ENCODE data around the gene FAM120A.
A peak's percentile ranks its signal among the peaks of the same experiment; 100 is the strongest.
"Not testable (repeated sequence)": the region's sequence is repeated elsewhere in the genome, so short reads cannot be mapped to it uniquely, and the experiment has no call there.

Gene FAM120A, protein sequence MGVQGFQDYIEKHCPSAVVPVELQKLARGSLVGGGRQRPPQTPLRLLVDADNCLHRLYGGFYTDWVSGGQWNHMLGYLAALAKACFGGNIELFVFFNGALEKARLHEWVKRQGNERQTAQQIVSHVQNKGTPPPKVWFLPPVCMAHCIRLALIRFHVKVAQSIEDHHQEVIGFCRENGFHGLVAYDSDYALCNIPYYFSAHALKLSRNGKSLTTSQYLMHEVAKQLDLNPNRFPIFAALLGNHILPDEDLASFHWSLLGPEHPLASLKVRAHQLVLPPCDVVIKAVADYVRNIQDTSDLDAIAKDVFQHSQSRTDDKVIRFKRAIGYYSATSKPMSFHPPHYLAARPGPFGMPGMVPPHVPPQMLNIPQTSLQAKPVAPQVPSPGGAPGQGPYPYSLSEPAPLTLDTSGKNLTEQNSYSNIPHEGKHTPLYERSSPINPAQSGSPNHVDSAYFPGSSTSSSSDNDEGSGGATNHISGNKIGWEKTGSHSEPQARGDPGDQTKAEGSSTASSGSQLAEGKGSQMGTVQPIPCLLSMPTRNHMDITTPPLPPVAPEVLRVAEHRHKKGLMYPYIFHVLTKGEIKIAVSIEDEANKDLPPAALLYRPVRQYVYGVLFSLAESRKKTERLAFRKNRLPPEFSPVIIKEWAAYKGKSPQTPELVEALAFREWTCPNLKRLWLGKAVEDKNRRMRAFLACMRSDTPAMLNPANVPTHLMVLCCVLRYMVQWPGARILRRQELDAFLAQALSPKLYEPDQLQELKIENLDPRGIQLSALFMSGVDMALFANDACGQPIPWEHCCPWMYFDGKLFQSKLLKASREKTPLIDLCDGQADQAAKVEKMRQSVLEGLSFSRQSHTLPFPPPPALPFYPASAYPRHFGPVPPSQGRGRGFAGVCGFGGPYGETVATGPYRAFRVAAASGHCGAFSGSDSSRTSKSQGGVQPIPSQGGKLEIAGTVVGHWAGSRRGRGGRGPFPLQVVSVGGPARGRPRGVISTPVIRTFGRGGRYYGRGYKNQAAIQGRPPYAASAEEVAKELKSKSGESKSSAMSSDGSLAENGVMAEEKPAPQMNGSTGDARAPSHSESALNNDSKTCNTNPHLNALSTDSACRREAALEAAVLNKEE

DNA sequence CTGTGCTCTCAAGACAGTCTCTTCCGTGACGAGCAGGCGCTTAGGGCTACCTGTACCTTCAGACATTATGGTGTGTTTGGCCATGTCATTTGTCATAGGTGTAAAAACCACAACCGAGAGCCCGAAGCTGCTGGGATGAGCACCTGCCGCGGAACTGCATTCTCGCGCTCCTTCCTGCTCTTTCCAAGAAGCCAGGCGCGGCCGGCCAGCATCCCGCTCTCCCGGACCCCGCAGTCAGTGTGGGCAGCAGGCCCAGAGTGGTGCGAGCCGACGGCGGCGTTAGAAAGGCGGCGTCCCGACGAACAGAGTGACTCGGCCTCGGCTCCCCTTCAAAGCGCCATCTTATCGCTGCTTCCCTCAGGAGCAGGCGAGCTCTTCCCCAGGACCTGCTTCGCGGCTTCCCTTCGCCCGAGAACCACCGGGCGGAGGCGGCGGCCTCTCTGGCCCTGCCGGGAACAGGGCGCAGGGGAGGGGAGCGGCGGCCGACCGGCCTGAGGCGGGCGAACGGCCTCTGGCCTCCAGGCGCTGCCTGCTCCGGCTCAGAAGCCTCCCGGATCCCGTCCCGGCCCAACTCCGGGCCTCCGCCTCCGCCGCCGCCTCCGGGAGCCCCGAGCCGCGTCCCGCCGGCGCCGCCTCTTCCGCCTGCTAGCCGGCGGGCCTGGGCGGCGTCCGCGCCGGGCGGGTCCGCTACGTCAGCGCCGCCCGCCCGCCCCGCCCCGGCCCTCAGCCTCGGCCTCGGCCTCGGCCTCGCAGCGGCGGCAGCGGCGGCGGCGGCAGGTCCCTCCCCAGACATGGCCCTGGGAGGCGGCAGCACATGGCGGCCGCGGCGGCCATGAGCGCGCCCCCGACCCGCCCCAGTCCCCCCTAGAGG, at the start of gene FAM120A:
TSS of gene FAM120A (plus strand) at position 741 of the 871 bp plus-strand sequence. CDS start 231 bp downstream, outside the sequence.
- DNase-seq (ENCODE audit: low spot score): peak; percentile 84

DNA sequence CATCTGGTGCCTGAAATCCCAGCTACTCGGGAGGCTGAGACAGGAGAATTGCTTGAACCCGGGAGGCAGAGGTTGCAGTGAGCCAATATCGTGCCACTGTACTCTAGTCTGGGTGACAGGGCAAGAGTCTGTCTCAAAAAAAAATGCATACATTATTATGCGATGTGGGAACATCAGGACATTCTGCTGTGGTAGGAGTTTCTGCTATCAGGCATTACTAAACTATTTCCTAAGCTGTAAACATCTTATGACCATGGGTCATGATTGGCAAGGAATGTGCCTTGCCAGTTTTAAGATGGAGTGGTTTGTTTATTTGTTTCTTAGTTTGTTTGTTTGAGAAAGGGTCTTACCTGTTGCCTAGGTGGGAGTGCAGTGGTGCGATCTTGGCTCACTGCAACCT, 45.1 kb upstream of the FAM120A start:
- DNase-seq (ENCODE audit: low spot score): no peak

DNA sequence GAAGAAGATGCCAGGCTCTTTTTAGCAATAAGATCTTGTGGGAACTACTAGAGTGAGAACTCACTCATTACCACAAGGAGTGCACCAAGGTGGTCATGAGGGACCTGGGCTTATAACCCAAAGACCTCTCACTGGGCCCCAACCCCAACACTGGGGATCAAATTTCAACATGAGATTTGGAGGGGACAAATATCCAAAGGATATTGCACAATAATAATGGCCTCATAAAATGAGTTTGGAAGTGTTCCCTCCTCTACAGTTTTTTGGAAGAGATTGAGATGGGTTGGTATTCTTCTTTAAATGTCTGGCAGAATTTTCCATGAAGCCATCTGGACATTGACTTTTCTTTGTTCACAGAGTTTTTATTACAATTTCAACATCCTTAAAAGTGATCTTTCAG, 38.0 kb upstream of the FAM120A start:
- no peak for DNase-seq (ENCODE audit: low spot score)

DNA sequence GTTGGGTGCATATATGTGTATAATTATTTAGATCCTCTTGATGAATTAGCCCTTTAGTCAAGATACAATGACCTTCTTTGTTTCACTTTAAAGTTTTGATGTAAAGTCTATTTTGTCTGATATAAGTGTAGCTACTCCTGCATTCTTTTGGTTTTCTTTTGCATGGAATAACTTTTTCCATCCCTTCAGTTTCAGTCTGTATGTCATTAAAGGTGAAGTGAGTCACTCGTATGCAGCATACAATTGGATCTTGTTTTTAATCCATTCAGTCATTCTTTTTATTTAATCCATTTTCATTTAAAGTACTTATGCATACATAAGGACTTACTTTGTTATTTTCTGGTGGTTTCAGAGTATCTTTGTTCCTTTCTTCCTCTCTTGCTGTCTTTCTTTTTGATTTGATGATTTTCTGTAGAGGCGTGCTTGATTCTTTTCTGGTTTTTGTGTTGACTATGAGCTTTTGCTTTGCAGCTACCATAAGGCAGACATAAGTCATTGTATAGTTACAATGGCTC, 36.3 kb upstream of the FAM120A start:
- no peak for DNase-seq (ENCODE audit: low spot score)

DNA sequence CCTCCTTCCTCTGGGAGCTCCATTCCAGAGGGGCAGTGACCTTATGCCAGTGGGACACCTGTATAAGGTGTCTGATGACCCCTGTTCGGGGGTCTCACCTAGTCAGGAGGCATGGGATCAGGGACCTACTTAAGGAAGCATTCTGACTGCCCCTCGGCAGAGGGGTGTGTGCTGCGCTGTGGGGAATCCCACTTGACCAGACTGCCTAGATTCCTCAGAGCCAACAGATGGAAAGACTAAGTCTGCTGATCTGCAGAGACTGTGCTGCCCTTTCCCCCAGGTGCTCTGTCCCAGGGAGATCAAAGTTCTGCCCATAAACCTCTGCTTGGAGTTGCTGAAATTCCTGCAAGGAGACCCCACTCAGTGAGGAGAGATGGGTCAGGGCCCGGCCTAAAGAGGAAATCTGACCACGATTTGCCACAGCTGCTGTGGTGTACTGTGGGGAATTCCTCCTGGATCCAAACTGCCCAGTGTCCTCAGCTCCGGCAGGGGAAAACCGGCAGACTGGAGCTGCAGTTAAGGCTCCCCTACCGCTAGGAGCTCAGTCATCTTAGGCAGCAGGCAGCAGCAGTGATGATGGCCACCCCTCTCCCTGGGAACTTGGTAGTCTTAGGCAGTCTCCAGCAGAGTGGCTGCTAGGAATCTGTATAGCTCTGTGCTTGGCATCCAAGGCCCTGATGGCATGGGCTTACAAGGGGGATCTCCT, 34.8 kb upstream of the FAM120A start:
- DNase-seq (ENCODE audit: low spot score): no peak

DNA sequence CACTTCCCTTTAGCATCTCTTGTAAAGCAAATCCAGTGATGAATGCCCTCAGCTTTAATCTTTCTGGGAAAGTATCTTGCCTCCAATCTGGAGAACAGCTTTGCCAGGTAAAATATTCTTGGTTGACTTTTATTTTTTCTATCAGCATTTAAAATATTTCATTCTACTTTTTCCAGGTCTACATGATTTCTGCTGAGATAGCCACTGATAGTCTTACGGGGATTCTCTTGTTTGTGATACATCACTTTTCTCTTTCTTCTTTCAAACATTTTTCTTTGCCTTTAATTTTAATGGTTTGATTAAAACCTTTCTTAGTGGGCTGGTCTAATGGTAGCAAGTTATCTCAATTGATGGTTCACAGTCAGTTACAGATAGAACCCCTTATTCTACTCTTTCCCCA, 33.9 kb upstream of the FAM120A start:
- no peak for DNase-seq (ENCODE audit: low spot score)

DNA sequence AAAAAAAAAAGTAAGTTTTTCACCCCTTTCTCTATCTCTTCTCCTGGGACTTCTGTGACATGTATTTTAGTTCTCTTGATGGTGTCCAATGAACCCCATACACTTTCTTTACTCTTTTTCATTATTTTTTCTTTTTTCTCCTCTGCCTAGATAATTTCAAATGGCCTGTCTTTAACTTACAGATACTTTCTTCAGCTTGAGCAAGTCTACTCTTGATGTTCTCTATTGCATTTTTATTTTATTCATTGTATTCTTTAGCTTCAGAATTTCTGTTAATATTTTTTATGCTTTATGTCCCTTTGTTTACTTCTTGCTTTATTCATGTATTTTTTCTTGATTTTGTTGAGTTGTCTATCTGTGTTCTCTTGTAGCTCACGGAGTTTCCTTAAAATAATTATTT, 32.5 kb upstream of the FAM120A start:
- DNase-seq (ENCODE audit: low spot score): no peak

DNA sequence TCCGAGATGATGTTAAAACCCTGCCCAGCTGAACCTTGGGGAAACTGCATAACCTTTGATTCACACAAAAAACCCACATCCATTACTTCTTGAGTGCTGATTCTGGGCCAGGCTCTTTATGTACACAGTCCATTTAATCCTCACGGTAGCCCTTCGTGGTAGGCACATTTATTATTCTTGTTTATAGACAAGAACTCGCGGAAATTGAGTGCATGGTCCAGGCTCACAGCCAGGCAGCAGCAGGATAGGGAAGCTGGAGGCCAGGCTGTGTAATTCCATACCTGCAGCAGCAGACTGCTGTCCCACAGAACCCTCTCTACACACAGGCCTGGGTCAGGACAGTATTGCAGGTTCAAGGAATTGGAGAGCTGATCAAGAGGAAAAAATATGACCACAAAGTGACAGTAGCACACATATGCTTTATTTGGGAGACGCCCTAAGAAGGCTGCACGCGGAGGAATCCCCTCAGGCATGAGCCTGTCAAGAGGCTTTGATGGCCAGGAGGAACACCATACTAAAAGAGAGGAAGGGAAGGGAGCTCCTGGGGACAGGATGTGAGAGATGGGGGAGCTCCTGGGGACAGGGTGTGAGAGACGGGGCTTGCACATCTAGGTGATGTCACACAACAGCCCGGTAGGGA, 28.4 kb upstream of the FAM120A start:
- DNase-seq (ENCODE audit: low spot score): no peak

DNA sequence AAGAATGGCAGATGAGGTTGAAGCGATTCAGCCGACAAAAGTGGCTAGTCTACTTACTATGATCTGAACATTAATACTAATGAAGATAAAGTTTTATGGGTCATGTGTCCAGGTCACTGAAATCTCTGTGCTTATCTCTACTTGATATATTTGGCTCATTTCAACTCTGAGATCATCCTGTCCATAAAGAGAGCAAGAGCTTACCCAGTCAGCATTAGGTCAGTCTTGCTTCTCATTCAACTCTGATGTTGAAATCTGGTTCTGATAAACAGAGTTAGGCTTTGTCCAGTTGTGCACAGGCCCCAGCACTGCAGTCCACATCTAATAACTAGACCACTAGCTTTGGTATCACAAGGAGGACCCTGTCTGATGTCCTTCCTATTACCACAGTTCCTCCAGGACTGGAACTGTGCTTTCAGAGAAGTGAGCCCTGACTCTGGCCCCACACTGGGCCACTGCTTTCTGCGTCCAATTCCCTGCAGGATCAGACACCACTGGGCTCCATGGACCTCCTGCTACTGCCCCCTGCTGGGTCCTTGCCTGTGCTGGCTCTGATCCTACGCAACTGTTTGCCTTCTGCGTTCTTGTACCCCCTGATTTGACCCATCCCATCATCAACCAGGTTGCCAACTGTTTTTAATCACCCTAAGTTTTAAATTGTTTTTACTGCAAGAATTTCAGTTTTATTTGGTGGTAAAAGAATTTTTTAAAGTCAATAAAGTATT, 23.7 kb upstream of the FAM120A start:
- no peak for DNase-seq (ENCODE audit: low spot score)

DNA sequence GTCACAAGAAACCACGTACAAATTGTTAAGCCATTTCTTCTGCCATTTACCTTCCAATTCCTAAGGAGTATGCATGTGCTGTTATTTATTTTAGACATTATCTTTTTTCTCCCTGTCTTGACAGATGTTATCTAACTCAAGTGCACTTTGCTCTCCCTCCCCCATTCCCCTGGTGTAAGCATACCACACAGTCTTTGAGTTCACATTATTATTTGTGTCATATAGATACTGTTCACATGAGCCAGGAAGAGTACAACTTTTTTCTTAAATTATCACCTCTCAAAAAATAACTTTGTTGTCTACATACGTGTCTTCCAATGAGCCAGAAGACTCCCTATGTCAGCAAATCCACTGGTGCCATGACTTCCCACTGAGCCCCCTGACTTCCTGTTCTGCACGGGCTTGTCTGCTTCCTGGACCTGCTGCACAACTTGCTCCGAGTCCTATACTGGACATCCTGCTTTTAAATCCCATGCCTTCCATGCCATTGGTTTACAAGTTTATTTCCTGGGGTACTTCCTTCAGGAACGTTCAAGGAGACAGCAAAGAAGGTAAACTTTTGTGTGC, 19.9 kb upstream of the FAM120A start:
- no peak for DNase-seq (ENCODE audit: low spot score)

DNA sequence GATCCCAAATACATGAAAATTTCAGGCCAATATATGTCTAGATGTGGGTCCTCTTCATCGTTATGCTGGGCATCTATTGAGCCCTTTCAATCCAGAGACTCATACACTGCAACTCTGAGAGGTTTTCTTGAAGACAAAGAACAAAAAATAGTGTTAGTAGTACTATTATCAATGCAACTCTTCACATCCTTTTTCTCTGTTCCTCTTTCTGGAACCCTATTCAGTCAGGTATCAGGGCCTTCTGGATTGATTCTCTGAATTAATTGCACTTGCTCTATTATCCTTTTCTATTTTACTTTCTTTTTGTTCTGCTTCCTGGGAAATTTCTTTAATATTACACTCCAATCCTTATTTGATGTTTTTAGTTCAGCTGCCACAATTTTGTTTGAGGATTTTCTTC, 18.5 kb upstream of the FAM120A start:
- no peak for DNase-seq (ENCODE audit: low spot score)

DNA sequence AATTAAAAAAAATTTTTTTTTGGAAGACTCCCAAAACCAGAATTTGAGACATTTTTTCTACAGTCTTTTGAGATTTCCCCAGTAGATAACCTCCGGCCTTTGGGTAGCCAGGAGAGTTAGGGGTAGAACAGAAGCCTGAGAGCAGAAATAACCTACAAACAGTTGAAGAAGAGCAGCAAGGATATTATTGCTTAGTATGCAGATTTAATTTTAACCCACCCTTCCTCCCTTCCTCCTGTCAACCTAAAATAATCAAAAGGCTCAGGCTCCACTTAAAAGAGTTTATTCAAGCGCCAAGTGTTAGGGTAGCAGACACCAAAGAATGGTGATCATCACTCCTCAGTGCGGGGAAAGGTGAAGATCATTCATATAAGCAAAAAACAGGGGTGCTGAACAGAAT, 17.4 kb upstream of the FAM120A start:
- DNase-seq (ENCODE audit: low spot score): no peak

DNA sequence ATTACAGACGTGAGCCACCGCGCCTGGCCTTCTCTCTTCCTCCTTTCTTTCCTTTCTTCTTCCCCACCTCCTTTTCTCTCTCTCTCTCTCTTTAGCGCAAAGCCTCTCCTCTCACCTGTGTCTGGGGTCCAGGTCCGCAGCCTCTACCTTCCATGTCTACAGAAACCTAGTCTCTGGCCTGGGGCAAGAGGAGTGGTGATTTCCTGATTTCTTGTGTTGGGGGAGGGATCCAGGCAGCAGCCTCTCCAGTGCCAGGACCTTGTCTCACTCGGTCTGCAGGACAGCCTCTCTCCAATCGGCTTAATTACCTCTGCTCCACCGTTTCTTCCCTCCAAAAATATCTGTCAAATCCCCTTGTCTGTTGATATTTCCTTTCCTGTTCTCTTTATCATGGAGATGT, 16.1 kb upstream of the FAM120A start:
- DNase-seq (ENCODE audit: low spot score): no peak

DNA sequence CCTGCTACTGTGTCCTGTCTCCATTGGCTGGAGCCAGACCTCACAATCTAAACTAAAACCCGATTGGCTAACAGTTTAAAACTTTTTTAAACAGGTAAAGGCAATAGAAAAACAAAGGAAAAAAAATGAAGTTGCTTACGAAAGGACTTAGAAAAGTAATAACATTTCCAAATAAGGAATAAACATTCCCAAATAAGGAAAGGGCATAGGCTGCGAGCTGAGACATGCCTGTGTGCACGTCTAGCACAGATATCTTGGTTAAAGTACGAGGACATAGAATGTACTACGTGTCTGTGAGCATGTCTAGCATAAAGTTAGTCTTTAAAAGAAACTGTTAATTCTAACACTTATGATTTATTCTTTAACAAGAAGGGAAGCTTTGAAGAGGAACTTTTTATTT, 15.3 kb upstream of the FAM120A start:
- no peak for DNase-seq (ENCODE audit: low spot score)

DNA sequence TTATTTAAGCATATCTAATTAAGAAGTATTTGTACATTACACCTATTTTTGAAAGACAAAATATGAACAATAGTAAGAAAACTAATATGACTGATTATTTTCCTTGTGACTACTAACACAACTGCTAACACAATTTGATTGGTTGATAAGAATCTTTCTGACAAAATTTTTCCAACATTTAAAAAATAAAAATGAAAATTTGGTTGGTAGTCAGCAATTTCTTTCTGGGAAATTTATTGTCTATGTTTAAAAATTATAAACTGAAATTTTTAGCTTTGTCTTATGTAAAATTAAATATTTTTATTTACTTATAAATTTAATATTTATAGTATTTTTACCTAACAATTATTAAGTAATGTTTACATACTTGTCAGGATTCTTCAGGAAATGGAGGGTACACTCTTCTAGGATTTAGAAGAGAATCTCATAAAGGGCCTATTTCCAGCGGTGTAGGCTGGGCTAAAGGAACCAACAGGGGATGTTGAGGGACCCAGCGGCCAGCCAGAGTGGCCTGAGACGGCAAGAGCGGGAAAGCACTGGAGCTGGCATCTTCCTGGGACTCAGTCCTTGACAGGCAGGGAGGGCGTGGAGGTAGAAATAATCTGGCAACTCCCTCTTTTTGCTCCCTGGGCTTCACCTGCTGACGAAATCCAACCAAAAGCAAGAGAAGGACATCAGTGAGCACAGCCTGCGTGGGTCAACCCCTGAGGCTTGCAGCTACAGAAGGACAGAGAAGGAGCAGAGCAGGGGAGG, 14.7 kb upstream of the FAM120A start:
- DNase-seq (ENCODE audit: low spot score): no peak

DNA sequence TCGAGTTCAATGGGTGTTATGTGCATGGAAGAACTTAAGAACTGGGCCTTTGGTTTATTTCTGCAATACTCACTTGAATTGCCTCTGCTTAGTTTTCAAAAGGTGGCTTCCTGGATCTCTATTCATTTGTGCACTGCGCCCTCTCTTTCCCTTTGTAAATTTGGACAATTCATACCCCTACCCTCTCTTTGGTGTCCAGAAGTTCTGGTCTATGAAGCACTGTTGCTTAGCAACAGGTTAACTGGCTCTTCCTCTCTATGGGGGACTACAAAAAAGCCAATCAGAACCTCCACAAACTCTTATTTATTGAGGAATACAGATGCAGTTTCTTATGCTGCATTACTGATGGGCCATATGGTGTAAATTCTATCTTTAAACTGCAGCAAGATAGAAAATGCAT, 13.5 kb upstream of the FAM120A start:
- DNase-seq (ENCODE audit: low spot score): no peak

DNA sequence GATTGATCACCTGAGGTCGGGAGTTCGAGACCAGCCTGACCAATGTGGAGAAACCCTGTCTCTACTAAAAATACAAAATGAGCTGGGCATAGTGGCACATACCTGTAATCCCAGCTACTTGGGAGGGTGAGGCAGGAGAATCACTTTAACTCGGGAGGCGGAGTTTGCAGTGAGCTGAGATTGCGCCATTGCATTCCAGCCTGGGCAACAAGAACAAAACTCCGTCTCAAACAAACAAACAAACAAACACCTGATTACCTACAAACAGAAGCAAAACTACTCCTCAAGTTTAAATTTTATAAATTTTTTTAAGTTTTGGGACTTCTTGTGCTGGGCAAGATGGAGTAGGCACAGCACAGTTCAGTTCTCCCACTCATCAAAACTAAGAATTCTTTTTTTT, 12.2 kb upstream of the FAM120A start:
- not testable (repeated sequence) for DNase-seq (ENCODE audit: low spot score)

DNA sequence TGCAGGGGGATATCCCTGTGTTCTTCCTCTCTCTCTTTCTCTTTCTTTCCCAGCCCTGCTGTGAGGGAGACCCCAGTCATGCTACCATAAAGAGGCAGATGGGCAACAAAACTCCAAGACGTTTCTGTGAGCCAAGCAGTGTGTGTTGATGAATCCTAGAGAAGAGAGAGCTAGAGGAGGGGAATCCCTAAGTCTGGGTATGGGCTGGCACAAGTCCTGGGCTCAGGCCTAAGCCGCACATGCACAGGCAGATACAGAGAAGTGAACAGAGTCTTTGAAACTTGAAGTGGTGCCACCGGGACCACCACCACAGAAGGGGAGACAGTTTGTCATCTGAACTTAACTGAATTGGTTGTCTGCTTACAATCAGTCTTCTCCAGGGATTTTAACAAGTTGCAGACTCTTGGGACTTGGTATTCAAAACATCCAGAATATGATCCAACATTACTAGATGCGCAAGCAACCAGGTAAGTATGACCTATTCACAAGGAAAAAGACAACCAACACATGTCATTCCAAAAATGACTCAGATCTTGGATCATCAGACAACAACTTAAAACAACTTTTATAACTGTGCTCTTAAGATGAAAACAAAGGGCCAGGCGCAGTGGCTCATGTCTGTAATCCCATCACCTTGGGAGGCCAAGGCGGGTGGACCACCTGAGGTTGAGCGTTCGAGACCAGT, 10.4 kb upstream of the FAM120A start:
- no peak for DNase-seq (ENCODE audit: low spot score)
